ENCODE data around the gene SPACA4.
A peak's percentile ranks its signal among the peaks of the same experiment; 100 is the strongest.
"Not testable (repeated sequence)": the region's sequence is repeated elsewhere in the genome, so short reads cannot be mapped to it uniquely, and the experiment has no call there.

SPACA4 gene

GRCh38 chr19:48618916-48619691, 12.6 kb downstream of the SPACA4 start, which contains the start of the genes RPL18 and SPHK2:
Gene RPL18, minus strand, starts transcription at chr19:48619178. Its CDS starts 35 bp downstream, at chr19:48619143.
Gene SPHK2, plus strand, starts transcription at chr19:48619506. Its CDS starts 1,009 bp downstream, at chr19:48620515.
- peak; percentile 100 for DNase-seq

GRCh38 chr19:48619692-48620585, 13.4 kb downstream of the SPACA4 start:
- no peak for DNase-seq

- no peak for DNase-seq
Measured at GRCh38 chr19:48623556-48624066, 17.1 kb downstream of the SPACA4 start.

DNA sequence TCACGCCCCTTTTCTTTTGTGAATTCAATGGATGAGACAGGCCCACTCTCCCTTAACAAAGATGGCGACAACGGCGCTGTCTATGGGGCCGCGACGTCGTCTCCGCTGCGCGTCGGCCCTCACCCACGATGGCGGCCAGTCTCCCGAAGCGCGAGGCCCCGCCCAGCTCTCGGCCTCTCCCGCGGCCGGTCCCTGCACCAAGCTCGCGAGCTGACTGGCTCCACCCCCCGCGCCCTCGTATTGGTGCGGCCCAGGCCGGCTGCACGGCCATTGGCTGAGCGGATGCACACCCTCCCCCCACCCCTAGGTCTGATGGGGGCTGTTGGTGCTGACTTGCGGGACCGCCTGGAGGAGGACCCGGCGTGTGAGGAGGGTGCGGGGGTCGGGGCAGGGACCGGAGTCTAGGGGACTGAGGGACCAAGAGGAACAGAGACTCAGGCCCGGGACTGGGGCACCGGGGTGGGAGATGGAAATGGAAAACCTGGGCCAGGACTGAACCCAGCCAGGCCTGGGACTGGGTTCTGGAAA, 17.6 kb downstream of the SPACA4 start:
- DNase-seq = peak; percentile 98

GRCh38 chr19:48624791-48625723, 18.5 kb downstream of the SPACA4 start:
- DNase-seq = no peak

DNA sequence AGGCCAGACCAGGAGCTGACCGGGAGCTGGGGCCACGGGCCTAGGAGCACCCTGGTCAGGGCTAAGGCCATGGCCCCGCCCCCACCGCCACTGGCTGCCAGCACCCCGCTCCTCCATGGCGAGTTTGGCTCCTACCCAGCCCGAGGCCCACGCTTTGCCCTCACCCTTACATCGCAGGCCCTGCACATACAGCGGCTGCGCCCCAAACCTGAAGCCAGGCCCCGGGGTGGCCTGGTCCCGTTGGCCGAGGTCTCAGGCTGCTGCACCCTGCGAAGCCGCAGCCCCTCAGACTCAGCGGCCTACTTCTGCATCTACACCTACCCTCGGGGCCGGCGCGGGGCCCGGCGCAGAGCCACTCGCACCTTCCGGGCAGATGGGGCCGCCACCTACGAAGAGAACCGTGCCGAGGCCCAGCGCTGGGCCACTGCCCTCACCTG, 19.4 kb downstream of the SPACA4 start:
- no peak for DNase-seq

DNA sequence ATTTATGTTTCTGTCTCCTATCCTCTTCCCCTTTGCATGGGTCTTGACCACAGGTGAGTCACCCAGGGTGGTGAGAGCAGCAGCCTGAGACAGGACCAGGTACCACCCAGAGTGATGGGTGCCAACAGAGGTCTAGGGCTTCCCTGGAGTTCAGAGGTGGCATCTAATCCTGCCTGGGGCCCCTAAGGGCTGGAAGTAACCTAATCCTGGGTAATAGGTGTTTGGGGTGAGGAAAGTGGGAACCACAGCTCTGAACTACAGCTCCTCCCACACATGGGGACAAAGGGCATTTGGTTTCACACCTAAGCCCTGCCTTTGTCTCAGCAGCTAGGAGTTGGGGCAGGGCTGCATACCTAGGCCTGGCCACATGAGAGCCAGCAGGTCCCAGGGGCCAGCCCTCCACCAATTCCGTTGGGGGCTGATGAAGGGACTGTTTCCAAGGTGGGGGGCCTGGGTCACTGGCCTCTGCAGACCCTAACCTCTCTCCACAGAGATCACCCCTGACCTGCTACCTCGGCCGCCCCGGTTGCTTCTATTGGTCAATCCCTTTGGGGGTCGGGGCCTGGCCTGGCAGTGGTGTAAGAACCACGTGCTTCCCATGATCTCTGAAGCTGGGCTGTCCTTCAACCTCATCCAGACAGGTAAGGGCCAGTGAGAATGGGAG, 20.8 kb downstream of the SPACA4 start:
- DNase-seq = no peak

GRCh38 chr19:48627865-48628314, 21.3 kb downstream of the SPACA4 start:
- DNase-seq = no peak

DNA sequence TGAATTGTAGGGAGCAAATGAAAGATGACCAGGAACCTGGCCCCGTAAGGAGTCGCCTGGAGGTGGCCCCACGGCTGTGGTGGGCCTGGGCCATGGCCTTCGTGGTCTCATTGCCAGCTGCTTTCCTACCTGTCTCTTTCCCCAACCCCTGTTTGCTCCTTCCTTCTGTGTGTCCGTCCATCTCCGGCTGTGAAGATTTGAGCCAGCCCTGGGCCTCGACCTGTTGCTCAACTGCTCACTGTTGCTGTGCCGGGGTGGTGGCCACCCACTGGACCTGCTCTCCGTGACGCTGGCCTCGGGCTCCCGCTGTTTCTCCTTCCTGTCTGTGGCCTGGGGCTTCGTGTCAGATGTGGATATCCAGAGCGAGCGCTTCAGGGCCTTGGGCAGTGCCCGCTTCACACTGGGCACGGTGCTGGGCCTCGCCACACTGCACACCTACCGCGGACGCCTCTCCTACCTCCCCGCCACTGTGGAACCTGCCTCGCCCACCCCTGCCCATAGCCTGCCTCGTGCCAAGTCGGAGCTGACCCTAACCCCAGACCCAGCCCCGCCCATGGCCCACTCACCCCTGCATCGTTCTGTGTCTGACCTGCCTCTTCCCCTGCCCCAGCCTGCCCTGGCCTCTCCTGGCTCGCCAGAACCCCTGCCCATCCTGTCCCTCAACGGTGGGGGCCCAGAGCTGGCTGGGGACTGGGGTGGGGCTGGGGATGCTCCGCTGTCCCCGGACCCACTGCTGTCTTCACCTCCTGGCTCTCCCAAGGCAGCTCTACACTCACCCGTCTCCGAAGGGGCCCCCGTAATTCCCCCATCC, 22.1 kb downstream of the SPACA4 start:
- DNase-seq = no peak

DNA sequence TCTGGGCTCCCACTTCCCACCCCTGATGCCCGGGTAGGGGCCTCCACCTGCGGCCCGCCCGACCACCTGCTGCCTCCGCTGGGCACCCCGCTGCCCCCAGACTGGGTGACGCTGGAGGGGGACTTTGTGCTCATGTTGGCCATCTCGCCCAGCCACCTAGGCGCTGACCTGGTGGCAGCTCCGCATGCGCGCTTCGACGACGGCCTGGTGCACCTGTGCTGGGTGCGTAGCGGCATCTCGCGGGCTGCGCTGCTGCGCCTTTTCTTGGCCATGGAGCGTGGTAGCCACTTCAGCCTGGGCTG, 22.7 kb downstream of the SPACA4 start:
- DNase-seq = no peak

- no peak for DNase-seq
Measured at GRCh38 chr19:48629599-48630295, 23.2 kb downstream of the SPACA4 start.

GRCh38 chr19:48630296-48631063, 23.9 kb downstream of the SPACA4 start:
- peak; percentile 45 for DNase-seq

DNA sequence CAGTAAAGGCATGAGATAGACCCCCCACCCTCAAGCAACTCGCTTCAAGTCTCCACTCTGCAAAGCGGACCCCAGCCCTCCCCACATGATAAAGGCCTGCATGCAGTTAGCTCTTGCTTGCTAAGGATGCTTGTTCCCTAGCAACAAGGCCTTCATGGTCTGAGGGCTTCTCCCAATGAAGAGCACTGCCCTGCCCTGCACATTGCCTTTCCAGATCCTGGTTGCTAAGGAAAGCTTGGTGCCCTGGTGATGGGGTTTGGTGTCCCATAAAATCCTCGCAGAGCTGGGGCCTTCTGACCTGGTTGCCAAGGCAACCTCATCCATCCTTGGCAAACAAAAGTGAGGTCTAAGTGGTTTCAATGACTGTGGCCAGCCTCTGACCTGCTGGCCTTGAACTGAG, 24.7 kb downstream of the SPACA4 start:
- no peak for DNase-seq

GRCh38 chr19:48632286-48632685, 25.7 kb downstream of the SPACA4 start:
- DNase-seq = not testable (repeated sequence)

- DNase-seq = no peak
Measured at GRCh38 chr19:48632692-48633147, 26.2 kb downstream of the SPACA4 start.

- DNase-seq = no peak
Measured at GRCh38 chr19:48633148-48634035, 26.9 kb downstream of the SPACA4 start.

DNA sequence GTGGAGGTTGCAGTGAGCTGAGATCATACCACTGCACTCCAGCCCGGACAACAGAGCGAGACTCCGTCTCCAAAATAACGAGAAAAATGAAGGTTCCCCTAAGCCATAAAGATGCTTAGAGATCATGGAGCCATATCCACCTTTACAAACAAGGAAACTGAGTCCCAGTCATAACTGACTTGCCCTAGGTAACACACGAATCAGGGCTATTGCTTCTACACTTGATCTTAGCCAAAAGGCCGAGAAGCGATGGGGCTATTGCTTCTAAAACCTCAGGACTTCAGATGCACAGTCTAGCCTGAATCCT, 27.4 kb downstream of the SPACA4 start:
- no peak for DNase-seq
